HG02798 (cell line): ENCODE results near the gene ZNF57.
"Not testable (repeated sequence)": the region's sequence is repeated elsewhere in the genome, so short reads cannot be mapped to it uniquely, and the experiment has no call there.

Experiments
- ATAC-seq: cut with Tn5 transposase; IDR thresholded peaks from one replicate; pipeline ENCODE4 v1.9.1; 2021; ENCODE audit warnings: mild to moderate bottlenecking; ENCODE audit not compliant: unreplicated experiment, poor library complexity

The ZNF57 gene

DNA sequence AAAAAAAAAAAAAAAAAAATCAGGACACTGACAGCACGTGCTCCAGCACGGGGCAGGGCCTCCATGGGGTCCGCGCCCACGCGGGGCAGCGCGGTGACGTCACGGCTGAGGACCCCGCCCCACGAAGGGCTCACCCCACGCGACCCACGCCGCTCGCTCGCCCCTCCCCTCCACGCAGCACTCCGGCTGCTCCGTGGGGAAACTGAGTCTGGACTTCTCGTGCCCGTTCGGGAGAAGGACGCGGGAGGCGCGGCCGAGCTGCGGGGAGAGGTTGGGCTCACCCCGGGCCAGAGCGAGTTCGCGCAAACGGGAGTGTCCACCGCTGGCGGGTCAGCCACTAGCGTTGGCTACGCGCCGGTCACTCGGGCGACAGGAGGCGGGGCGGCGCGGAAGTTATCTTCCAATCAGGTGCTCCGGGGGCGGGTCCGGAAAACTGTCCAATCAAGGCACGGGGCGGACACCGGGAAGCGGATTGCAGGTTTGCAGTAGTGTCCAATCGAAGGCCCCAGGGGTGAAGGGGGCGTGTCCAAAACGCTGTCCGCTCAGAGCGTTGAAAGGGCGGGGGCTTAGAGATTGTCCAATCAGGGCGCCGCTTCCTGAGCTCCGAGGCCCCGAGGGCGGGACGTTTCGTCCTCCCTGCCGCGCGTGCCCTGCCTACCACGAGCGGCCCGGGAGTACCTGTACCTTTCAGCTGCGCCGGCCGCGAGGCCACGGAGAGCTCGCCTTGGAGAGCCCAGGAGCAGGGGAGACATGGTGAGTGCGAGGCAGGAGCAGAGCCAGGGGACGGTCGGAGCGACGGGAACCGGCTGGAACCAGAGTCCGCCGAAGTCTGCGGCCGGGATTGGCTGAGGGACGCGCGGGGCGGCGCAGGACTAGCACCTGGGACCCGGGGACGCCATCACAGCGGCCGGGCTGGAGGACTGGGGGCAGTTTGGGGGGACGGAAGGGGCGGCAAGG is at the start of gene ZNF57:
ZNF57 (plus strand) TSS at position 633 of the 957 bp plus-strand sequence; CDS start at position 751, 118 bp downstream.
- peak; percentile 96 for ATAC-seq

GRCh38 chr19:2852598-2852997 is 48.1 kb upstream of the ZNF57 start:
- ATAC-seq, result no peak

- no peak for ATAC-seq
These were observed 47.6 kb upstream of the ZNF57 start for GRCh38 chr19:2853015-2853606.

DNA sequence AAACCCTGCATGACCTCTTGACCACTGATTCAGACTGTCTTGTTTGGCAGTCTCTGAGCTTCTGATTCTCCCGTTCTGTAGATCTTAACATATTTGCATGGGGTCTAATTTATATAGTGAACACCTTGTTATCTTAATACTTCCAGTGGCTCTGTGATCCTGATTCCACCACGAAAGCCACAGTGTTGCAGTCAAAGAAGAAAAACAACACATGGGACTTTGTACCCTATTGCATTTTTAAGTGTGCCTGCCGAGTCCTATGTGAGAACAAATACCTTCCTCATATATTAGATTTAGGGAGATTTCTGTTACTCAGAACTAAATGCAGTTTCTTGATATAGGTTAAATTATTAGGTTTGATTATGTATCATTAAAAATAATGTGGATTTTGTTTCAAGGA is 45.9 kb upstream of the ZNF57 start:
- no peak for ATAC-seq

DNA sequence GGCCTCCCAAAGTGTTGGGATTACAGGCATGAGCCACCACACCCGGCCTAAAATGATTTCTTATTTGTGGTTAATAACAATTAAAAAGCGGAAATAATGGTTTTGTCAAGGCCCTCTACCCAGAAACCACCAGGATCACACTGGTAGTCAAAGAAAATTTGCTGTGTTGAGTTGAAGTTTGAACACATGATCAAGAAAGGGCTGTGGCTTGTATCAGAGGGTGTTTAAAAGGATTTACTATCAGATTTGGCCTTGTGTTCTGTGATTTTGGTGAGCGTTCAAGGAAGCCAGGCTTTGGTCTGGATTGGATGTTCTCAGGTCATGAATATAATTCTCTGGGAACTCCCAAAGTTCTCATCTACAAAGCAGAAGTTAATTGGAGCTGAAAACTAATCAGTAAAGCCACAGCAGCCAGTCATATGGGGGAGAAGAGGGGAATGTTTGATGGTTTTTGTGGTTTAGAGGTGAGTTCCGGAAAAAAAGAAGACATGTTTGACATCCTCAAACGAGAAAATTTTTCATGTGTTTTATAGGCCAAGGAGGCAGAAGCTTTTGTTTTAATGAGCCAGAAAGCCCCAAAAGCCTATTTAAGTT is 44.2 kb upstream of the ZNF57 start:
- ATAC-seq, result no peak

DNA sequence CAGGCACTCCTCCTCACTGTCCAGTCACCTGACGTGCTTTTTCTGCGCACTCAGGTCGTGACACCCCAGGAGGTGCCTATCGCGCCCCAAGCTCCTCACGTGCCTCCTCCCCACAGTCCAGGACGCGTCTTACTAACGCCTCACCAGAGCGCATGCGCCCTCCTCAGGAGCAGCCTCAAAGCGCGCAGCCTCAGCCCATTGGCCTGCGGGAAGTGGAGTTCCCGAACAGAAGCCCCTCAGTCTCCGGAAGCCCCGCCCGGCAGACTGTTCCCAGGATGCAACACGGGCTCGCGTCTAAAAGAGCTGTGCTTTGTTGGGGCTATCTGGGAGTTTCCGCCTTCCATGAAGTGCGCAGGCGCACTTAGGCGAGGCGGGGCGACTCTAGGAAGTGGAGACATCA is 41.9 kb upstream of the ZNF57 start:
- ATAC-seq, result no peak

GRCh38 chr19:2863816-2864215 is 36.9 kb upstream of the ZNF57 start:
- no peak for ATAC-seq

- ATAC-seq, result no peak
These were observed 35.2 kb upstream of the ZNF57 start for GRCh38 chr19:2865334-2866100.

DNA sequence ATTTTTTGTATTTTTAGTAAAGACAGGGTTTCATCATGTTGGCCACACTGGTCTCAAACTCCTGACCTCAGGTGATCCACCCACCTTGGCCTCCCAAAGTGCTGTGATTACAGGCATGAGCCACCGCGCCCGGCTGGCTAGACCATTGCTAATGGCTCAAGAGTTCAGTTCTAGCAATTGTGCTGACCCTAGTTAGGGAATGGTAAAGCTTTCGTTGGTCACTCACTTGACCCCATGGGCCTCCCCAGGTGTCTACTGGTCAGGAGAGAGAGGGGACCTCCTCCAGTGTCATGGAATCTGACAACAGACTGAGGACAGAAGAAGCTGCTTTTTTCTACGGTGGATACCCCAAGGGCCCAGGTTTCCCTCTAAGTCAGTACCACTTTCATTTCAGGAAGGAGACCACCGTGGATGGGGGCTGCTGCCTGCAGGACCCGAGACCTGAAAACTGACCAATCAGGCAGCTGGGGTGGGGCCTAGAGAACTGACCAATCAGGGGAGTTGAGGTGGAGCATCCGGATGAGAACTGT is 34.2 kb upstream of the ZNF57 start:
- no peak for ATAC-seq

DNA sequence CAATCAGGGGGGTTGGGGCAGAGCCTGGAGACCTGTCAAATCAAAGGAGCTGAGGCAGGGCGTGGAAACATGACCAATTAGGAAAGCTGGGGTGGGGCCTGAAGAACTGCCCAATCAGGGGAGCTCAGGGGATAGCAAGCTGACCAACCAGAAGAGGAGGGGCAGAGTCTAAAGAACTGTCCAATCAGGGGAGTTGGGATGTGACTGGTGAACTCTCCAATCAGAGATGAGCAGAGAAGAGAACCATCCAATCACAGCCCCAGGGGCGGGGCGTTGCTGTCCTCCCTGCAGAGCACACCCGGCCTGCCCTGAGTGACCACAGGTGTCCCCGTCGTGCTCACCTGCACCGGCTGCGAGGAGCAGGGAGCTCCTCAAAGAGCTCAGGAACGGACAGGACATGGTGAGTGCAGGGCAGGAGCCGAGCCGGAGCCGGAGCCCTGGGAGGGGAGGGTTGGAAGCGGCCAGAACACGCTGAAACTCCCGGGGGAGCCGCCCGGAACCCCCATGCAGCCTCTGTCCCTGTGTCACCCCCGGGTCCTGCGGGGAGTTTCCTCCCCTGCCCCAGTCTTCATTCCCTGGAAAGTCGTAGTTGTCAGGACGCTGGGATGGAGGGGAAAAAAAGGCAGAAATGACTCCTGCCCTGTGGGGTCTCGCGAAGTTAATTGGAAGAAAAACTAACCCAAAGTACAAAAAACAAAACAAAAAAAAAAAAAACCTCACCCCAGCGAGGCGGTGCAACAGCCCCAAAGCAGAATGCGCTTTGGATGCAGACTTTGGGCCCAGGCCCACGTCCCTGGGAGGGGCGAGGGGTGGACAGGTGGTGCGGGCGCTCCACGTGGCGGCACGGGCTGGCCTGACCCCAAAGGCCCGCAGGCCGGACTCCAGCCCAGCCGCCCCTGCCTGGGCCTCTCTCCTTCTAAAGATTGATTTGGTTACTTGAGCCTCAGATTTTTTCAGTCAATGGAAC is 33.4 kb upstream of the ZNF57 start, which contains the start of gene ZNF556:
ZNF556 (plus strand) TSS at position 311 of the 967 bp plus-strand sequence; CDS start at position 398, 87 bp downstream.
- ATAC-seq, result no peak

- ATAC-seq, result no peak
These were observed 31.1 kb upstream of the ZNF57 start for GRCh38 chr19:2869618-2870017.

GRCh38 chr19:2872175-2872574 is 28.6 kb upstream of the ZNF57 start:
- ATAC-seq, result not testable (repeated sequence)

GRCh38 chr19:2877398-2878331 is 23.1 kb upstream of the ZNF57 start:
- no peak for ATAC-seq

DNA sequence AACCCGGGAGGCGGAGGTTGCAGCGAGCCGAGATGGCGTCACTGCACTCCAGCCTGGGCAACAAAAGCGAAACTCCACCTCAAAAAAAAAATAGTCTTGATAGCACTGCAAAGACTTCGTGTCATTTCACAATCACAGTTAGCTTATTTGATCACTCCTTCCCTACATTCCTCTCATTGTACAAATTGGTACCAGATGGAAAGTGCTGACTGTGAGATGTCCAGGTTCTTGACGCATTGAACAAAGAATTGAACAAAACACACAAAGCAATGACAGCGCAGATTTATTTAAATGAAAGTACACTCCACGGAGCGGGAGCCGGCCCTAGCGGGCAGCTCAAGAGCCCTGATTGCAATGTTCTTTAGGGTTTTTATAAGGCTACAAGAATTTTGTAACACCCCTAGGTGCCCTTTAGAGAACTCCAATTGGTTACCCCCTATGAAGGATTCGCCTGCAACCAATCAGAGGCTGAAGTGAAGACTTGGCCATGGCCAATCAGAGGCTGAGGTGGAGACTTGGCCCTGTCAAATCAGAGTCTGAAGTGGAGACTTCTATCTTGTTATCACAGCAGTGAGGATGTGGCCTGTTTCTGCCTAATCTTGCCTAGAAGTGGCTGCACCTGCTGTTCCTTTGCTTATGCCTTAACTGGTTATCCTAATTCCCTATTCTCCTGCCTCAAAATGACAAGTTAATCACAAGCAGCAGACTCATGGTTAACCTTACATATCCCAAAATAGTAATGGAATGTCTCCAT is 16.9 kb upstream of the ZNF57 start:
- ATAC-seq, result no peak

GRCh38 chr19:2885736-2886135 is 15.0 kb upstream of the ZNF57 start:
- no peak for ATAC-seq

GRCh38 chr19:2887391-2887914 is 13.3 kb upstream of the ZNF57 start:
- no peak for ATAC-seq

- ATAC-seq, result no peak
These were observed 11.9 kb upstream of the ZNF57 start for GRCh38 chr19:2888731-2889224.
